Naive thymus-derived CD4-positive, alpha-beta T cell (primary cell): Measurements from ENCODE around the gene ERN1. TPM values are rescaled to one million over a fixed set of nuclear protein-coding genes. Genes with fewer than 3 reads are reported as not detected.

Source experiments
- ATAC-seq: fragments of 150-1000 bp; cut with Tn5 transposase; 2 replicates; pipeline ENCODE4 v1.10.0; 2021; ENCODE audit warnings: mild to moderate bottlenecking, moderate library complexity
- CTCF ChIA-PET: fragments of 350-600 bp; sonication (Branson Sonifier 250); formaldehyde crosslinking; loops from one replicate; lab custom pipeline; 2021; ENCODE audit warnings: antibody characterized with exemption; lab: Charles Lee
- POLR2A ChIA-PET: fragments of 350-600 bp; sonication (Branson Sonifier 250); formaldehyde crosslinking; loops from one replicate; lab custom pipeline; 2021; ENCODE audit warnings: antibody characterized with exemption, inconsistent platforms; lab: Charles Lee
- DNase-seq, 9 donors: peaks; one replicate each; pipeline versions ENCODE4 v3.0.0 to v3.0.0-alpha.2; 2020 to 2022; ENCODE audit warnings: mixed read lengths in 1 of 9
- H3K27ac ChIP-seq: one replicate; pipeline ENCODE4 v1.7.0; 2013; ENCODE audit warnings: mild to moderate bottlenecking, low read depth, low read length, moderate library complexity
- H3K27me3 ChIP-seq, 2 donors: one replicate each; pipeline ENCODE4 v1.7.0; 2013; ENCODE audit warnings: low read length in 2 of 2, mild to moderate bottlenecking in 2 of 2, moderate library complexity in 2 of 2; ENCODE audit not compliant: control insufficient read depth in 2 of 2, insufficient read depth in 2 of 2
- H3K36me3 ChIP-seq, 3 experiments: 1 replicate in 2 of 3; 2 replicates in 1 of 3; pipeline ENCODE4 v1.7.0; 2013; ENCODE audit warnings: low read length in 3 of 3, mild to moderate bottlenecking in 3 of 3, moderate library complexity in 1 of 3; ENCODE audit not compliant: insufficient read depth in 3 of 3, control insufficient read depth in 2 of 3
- H3K4me1 ChIP-seq, 2 donors: one replicate each; pipeline ENCODE4 v1.7.0; 2013; ENCODE audit warnings: low read length in 2 of 2, mild to moderate bottlenecking in 2 of 2, moderate library complexity in 1 of 2; ENCODE audit not compliant: control insufficient read depth in 2 of 2, insufficient read depth in 2 of 2
- H3K4me3 ChIP-seq: 2 replicates; pipeline ENCODE4 v1.7.0; 2013; ENCODE audit warnings: mild to moderate bottlenecking, low read length
- H3K9me3 ChIP-seq, 3 experiments: 1 replicate in 2 of 3; 2 replicates in 1 of 3; pipeline ENCODE4 v1.7.0; 2013; ENCODE audit warnings: low read length in 3 of 3; ENCODE audit not compliant: control insufficient read depth in 2 of 3
- H3K27ac Mint-ChIP-seq, 9 donors: one replicate each; pipeline ENCODE4 v1.8.0; 2020 to 2022; ENCODE audit warnings: mixed read lengths in 9 of 9, mild to moderate bottlenecking in 8 of 9, moderate library complexity in 5 of 9, inconsistent platforms in 2 of 9
- H3K27me3 Mint-ChIP-seq, 5 donors: one replicate each; pipeline ENCODE4 v1.8.0; 2021 to 2022; ENCODE audit warnings: mixed read lengths in 5 of 5, mild to moderate bottlenecking in 1 of 5
- H3K36me3 Mint-ChIP-seq, 5 donors: one replicate each; pipeline ENCODE4 v1.8.0; 2020 to 2022; ENCODE audit warnings: mixed read lengths in 5 of 5, mild to moderate bottlenecking in 3 of 5, inconsistent platforms in 1 of 5
- H3K4me1 Mint-ChIP-seq, 7 donors: one replicate each; pipeline ENCODE4 v1.8.0; 2020 to 2022; ENCODE audit warnings: mixed read lengths in 7 of 7, mild to moderate bottlenecking in 3 of 7, inconsistent platforms in 1 of 7
- H3K4me3 Mint-ChIP-seq, 10 donors: one replicate each; pipeline ENCODE4 v1.8.0; 2020 to 2022; ENCODE audit warnings: mild to moderate bottlenecking in 10 of 10, mixed read lengths in 10 of 10, moderate library complexity in 6 of 10, inconsistent platforms in 2 of 10
- H3K9me3 Mint-ChIP-seq, 11 donors: one replicate each; pipeline ENCODE4 v1.8.0; 2020 to 2022; ENCODE audit warnings: mixed read lengths in 11 of 11, mild to moderate bottlenecking in 4 of 11, inconsistent platforms in 1 of 11, moderate library complexity in 1 of 11
- intact Hi-C, 2 donors: fragments of 100-400 bp; cut with micrococcal nuclease; formaldehyde crosslinking; loops; one replicate each; pipeline ENCODE4 v1.15.1; 2023
- polyA plus RNA-seq, 2 donors: library from polyadenylated mRNA; unstranded; fragments of 300-500 nt; fragmentation: Illumina TruSeq; gene quantifications; one replicate each; pipeline ENCODE4 v1.2.3, GENCODE V29; 2021
- total RNA-seq, 6 experiments: library from RNA in 5 of 6; stranded (reverse) in 5 of 6; gene quantifications; 1 replicate in 5 of 6; 2 replicates in 1 of 6; pipeline ENCODE4 v1.2.3 and lab custom pipeline; 2021 to 2026

The ERN1 gene
- total and polyA plus RNA-seq, 7 experiments from 2014 or later = 15.7 to 110 (median 60.3) TPM

- intact Hi-C loops = loop anchor here in 1 of 2 donors (1.0 kb wide), 1 partner anchor 8 kb away; no protein-coding TSS in a partner anchor
- DNase-seq (no peak), ATAC-seq (no peak)
- H3K9me3 ChIP-seq = no peaks in the 10 kb centered on the region
- peaks cover 0 to 38% (median 5%) of the 10 kb centered on the region in 5 donors for H3K36me3 Mint-ChIP-seq
- H3K27ac ChIP-seq = peak overlapping the region; percentile 77
- ChIA-PET CTCF (interaction anchor here (1.0 to 7.7 kb wide), 4 partner anchors 14 to 101 kb away, joined by 3 to 289 read pairs (median 72); no protein-coding TSS in a partner anchor), POLR2A (interaction anchor here (0.6 to 9.0 kb wide), 25 partner anchors 8 to 429 kb away, joined by 3 to 173 read pairs (median 5); partner anchors contain the start of genes CEP95, DDX5 and ICAM2)
- H3K27me3 ChIP-seq = no peaks in the 10 kb centered on the region
- no peaks in the 10 kb centered on the region for H3K36me3 ChIP-seq
- H3K4me1 ChIP-seq = peaks cover 12 to 32% of the 10 kb centered on the region in 2 donors
- peaks cover 29 to 62% (median 53%) of the 10 kb centered on the region in 7 donors for H3K4me1 Mint-ChIP-seq
- H3K4me3 Mint-ChIP-seq = peak overlapping the region; percentile 85 to 97 (median 94)
- H3K4me3 ChIP-seq = peak overlapping the region; percentile 63
- peaks cover 0 to 2% (median 0%) of the 10 kb centered on the region in 11 donors for H3K9me3 Mint-ChIP-seq
- H3K27ac Mint-ChIP-seq = peak overlapping the region in 4 of 9 donors; percentile 80 to 90 (median 86)
- no peaks in the 10 kb centered on the region for H3K27me3 Mint-ChIP-seq
These were observed 504 bp downstream of the ERN1 start for GRCh38 chr17:64129515-64129764.

DNA sequence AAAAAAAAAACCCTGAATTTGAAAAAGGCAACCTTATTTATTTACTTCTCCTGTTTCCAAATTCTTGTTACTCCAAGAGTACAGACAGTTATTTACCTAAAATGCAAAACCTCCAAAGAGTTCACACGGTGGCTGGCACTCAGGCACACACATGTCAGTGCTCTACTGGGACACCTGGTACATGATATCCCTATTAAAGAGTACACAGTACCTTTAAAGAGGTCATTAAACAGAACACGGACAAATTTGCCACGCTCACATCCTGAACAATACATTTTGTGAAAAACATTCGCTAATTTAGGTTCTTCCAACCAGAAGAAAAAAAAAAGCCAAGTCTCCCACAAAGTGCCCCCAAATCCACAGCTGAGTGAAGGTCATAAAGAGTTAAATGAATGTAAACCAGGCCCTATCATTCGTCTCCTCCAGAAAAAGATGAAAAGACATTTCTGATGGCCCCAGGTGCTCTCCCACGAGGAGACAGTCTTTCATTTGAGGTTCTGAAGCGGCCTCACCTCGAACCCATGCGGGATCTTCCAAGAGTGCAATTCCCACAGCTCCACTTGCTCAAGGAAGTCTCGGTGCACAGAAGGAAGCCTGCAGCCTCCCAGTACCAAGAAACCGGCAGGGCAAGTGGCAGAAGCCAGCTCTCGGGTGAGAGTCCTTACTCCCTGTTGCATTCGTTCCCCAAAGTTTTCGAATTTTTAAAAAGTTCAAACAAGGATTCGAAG is 993 bp downstream of the ERN1 start:
- Mint-ChIP-seq H3K27me3 (no peaks in the 10 kb centered on the region), H3K27ac (peak overlapping the region; percentile 2 to 93 (median 82)), H3K9me3 (peaks cover 0 to 3% (median 0%) of the 10 kb centered on the region in 11 donors), H3K4me3 (peak overlapping the region; percentile 85 to 97 (median 94)), H3K4me1 (peaks cover 30 to 65% (median 54%) of the 10 kb centered on the region in 7 donors), H3K36me3 (peaks cover 1 to 41% (median 7%) of the 10 kb centered on the region in 5 donors)
- no peaks in the 10 kb centered on the region for H3K9me3 ChIP-seq
- ChIA-PET CTCF (interaction anchor here (1.0 to 7.7 kb wide), 4 partner anchors 14 to 101 kb away, joined by 3 to 289 read pairs (median 72); no protein-coding TSS in a partner anchor), POLR2A (interaction anchor here (0.6 to 9.0 kb wide), 24 partner anchors 7 to 377 kb away, joined by 3 to 173 read pairs (median 6); partner anchors contain the start of genes CEP95, DDX5 and ICAM2)
- no peaks in the 10 kb centered on the region for H3K36me3 ChIP-seq
- no peak for ATAC-seq
- H3K4me1 ChIP-seq = peaks cover 12 to 32% of the 10 kb centered on the region in 2 donors
- intact Hi-C loops = loop anchor here in 1 of 2 donors (1.0 kb wide), 1 partner anchor 8 kb away; no protein-coding TSS in a partner anchor
- peak in 3 of 9 donors; percentile 12 to 32 (median 26) for DNase-seq
- no peaks in the 10 kb centered on the region for H3K27me3 ChIP-seq
- peak overlapping the region; percentile 63 for H3K4me3 ChIP-seq
- H3K27ac ChIP-seq = peak overlapping the region; percentile 77

- intact Hi-C loops = no loop called here
- H3K9me3 ChIP-seq = no peaks in the 10 kb centered on the region
- POLR2A ChIA-PET = interaction anchor here (0.6 to 9.0 kb wide), 5 partner anchors 8 to 98 kb away, joined by 3 to 173 read pairs (median 39); no protein-coding TSS in a partner anchor
- DNase-seq (no peak), ATAC-seq (no peak)
- no peak overlapping the region for H3K4me3 ChIP-seq
- Mint-ChIP-seq H3K27me3 (no peaks in the 10 kb centered on the region), H3K9me3 (peaks cover 0 to 3% (median 0%) of the 10 kb centered on the region in 11 donors), H3K4me3 (peak overlapping the region; percentile 28 to 91 (median 47)), H3K36me3 (peaks cover 5 to 55% (median 8%) of the 10 kb centered on the region in 5 donors), H3K27ac (peak overlapping the region in 1 of 9 donors; percentile 9), H3K4me1 (peaks cover 29 to 76% (median 56%) of the 10 kb centered on the region in 7 donors)
- H3K27ac ChIP-seq = no peak overlapping the region
- H3K36me3 ChIP-seq = no peaks in the 10 kb centered on the region
- no peaks in the 10 kb centered on the region for H3K27me3 ChIP-seq
- peaks cover 12 to 32% of the 10 kb centered on the region in 2 donors for H3K4me1 ChIP-seq
- CTCF ChIA-PET = no interaction called here
These were observed 3.0 kb downstream of the ERN1 start for GRCh38 chr17:64126918-64127317.

DNA sequence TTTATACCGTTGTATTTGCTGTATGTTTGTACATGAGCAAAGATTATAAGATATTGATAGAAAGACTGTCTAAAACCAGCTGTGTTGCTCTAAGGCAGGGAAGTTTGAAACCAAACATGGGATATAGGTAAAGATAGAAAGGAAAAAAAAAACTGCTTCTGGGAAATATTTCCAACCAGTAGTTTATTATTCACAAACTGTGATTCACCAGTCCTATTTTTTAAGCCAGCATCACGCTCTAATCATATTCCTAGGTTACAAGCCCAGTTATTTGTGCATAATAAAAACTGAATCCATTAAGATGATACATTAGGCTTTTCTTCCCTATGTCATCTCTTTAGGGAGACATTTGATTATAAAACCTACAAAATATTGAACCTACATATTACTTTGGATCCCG is 4.0 kb downstream of the ERN1 start:
- H3K27ac Mint-ChIP-seq = peak overlapping the region in 1 of 9 donors; percentile 49
- H3K4me3 Mint-ChIP-seq = peak overlapping the region in 1 of 10 donors; percentile 91

GRCh38 chr17:64124609-64125008 is 5.3 kb downstream of the ERN1 start:
- peak overlapping the region in 1 of 10 donors; percentile 42 for H3K4me3 Mint-ChIP-seq

More for the DNA sequence above, 4.0 kb downstream of the ERN1 start:
- Histone ChIP-seq H3K4me3 (no peak overlapping the region), H3K9me3 (no peaks in the 10 kb centered on the region), H3K27ac (no peak overlapping the region), H3K27me3 (no peaks in the 10 kb centered on the region), H3K4me1 (peaks cover 9 to 28% of the 10 kb centered on the region in 2 donors), H3K36me3 (no peaks in the 10 kb centered on the region)
- ChIA-PET CTCF (interaction anchor here (0.6 to 1.3 kb wide), 3 partner anchors 62 to 100 kb away, joined by 3 to 4 read pairs (median 3); no protein-coding TSS in a partner anchor), POLR2A (interaction anchor here (0.8 to 9.0 kb wide), 4 partner anchors 20 to 105 kb away, joined by 3 to 173 read pairs (median 3); partner anchors contain the start of gene ICAM2)
- H3K4me1 Mint-ChIP-seq = peaks cover 33 to 75% (median 55%) of the 10 kb centered on the region in 7 donors
- ATAC-seq (no peak), DNase-seq (no peak)
- peaks cover 0 to 3% (median 0%) of the 10 kb centered on the region in 11 donors for H3K9me3 Mint-ChIP-seq
- intact Hi-C loops = no loop called here
- no peaks in the 10 kb centered on the region for H3K27me3 Mint-ChIP-seq
- peaks cover 5 to 63% (median 11%) of the 10 kb centered on the region in 5 donors for H3K36me3 Mint-ChIP-seq

GRCh38 chr17:64123114-64123513 is 6.8 kb downstream of the ERN1 start:
- H3K36me3 Mint-ChIP-seq = peaks cover 5 to 60% (median 11%) of the 10 kb centered on the region in 5 donors
- H3K27me3 Mint-ChIP-seq = no peaks in the 10 kb centered on the region
- H3K9me3 Mint-ChIP-seq = peaks cover 0 to 3% (median 0%) of the 10 kb centered on the region in 11 donors
- Histone ChIP-seq H3K4me1 (peaks cover 15 to 38% of the 10 kb centered on the region in 2 donors), H3K27me3 (no peaks in the 10 kb centered on the region), H3K9me3 (no peaks in the 10 kb centered on the region), H3K4me3 (no peak overlapping the region), H3K27ac (no peak overlapping the region), H3K36me3 (no peaks in the 10 kb centered on the region)
- H3K4me1 Mint-ChIP-seq = peaks cover 32 to 76% (median 54%) of the 10 kb centered on the region in 7 donors
- peak overlapping the region in 1 of 10 donors; percentile 1 for H3K4me3 Mint-ChIP-seq
- intact Hi-C loops = no loop called here
- ATAC-seq = no peak
- no peak overlapping the region for H3K27ac Mint-ChIP-seq
- ChIA-PET POLR2A (interaction anchor here (2.9 kb wide), 1 partner anchor 7 kb away, joined by 21 read pairs; the partner anchor contains the start of gene ERN1), CTCF (interaction anchor here (1.2 kb wide), 1 partner anchor 94 kb away, joined by 7 read pairs; no protein-coding TSS in a partner anchor)
- no peak for DNase-seq

More at GRCh38 chr17:64124609-64125008, 5.3 kb downstream of the ERN1 start:
- H3K27ac ChIP-seq = no peak overlapping the region
- CTCF ChIA-PET = interaction anchor here (0.8 to 1.3 kb wide), 6 partner anchors 11 to 205 kb away, joined by 3 to 7 read pairs (median 4); no protein-coding TSS in a partner anchor
- H3K27me3 ChIP-seq = no peaks in the 10 kb centered on the region
- no peaks in the 10 kb centered on the region for H3K9me3 ChIP-seq
- POLR2A ChIA-PET = interaction anchor here (0.8 to 1.6 kb wide), 7 partner anchors 9 to 74 kb away, joined by 3 to 6 read pairs (median 3); no protein-coding TSS in a partner anchor
- Mint-ChIP-seq H3K27me3 (no peaks in the 10 kb centered on the region), H3K27ac (no peak overlapping the region), H3K4me1 (peaks cover 38 to 77% (median 56%) of the 10 kb centered on the region in 7 donors), H3K36me3 (peaks cover 5 to 69% (median 11%) of the 10 kb centered on the region in 5 donors), H3K9me3 (peaks cover 0 to 3% (median 0%) of the 10 kb centered on the region in 11 donors)
- DNase-seq = no peak
- no peak overlapping the region for H3K4me3 ChIP-seq
- intact Hi-C loops = no loop called here
- H3K36me3 ChIP-seq = no peaks in the 10 kb centered on the region
- peaks cover 12 to 34% of the 10 kb centered on the region in 2 donors for H3K4me1 ChIP-seq
- no peak for ATAC-seq
